AG04449 (cell line): ENCODE results near the gene SDF2L1.
"Not testable (repeated sequence)": the region's sequence is repeated elsewhere in the genome, so short reads cannot be mapped to it uniquely, and the experiment has no call there.

Experiments used
- CTCF ChIA-PET: fragments of 350-600 bp; formaldehyde crosslinking; extraction: SDS; loops from one replicate; lab custom pipeline; 2021; ENCODE audit warnings: antibody characterized with exemption; lab: Yijun Ruan, JAX
- POLR2A ChIA-PET: fragments of 400-600, 350-600 bp; formaldehyde crosslinking; extraction: SDS; loops from one replicate; lab custom pipeline; 2020; ENCODE audit warnings: antibody characterized with exemption, inconsistent platforms; lab: Yijun Ruan, JAX
- DNase-seq: peaks from one replicate; pipeline ENCODE4 v3.0.0-alpha.2; 2010; ENCODE audit warnings: low read depth, low spot score
- H3K4me3 ChIP-seq: 2 replicates; pipeline ENCODE4 v1.5.1; 2011; ENCODE audit warnings: low read depth, mild to moderate bottlenecking, control low read depth, low read length
- CTCF ChIP-seq: IDR thresholded peaks from one replicate; pipeline ENCODE4 v1.5.1; 2011; ENCODE audit warnings: mild to moderate bottlenecking, moderate library complexity, low read length, control low read depth, inconsistent platforms; ENCODE audit not compliant: insufficient read depth; ENCODE audit errors: missing control alignments

SDF2L1 gene

GRCh38 chr22:21674638-21675245 lies 32.6 kb downstream of the SDF2L1 start:
- POLR2A ChIA-PET = interaction anchor here (1.3 kb wide), 1 partner anchor 16 kb away, joined by 3 read pairs; no protein-coding TSS in a partner anchor
- CTCF ChIA-PET = no interaction called here
- no peak overlapping the region for H3K4me3 ChIP-seq
- no peak for TF ChIP-seq CTCF
- no peak for DNase-seq

GRCh38 chr22:21677606-21678443 lies 35.7 kb downstream of the SDF2L1 start:
- ChIA-PET POLR2A (no interaction called here), CTCF (no interaction called here)
- no peak overlapping the region for H3K4me3 ChIP-seq
- DNase-seq = no peak
- TF ChIP-seq CTCF = no peak

GRCh38 chr22:21678842-21679241 lies 36.7 kb downstream of the SDF2L1 start:
- POLR2A ChIA-PET, CTCF ChIA-PET, H3K4me3 ChIP-seq, DNase-seq: not testable (repeated sequence)

- TF ChIP-seq CTCF = no peak
- H3K4me3 ChIP-seq = no peak overlapping the region
- ChIA-PET POLR2A (no interaction called here), CTCF (no interaction called here)
- DNase-seq = no peak
These were observed 37.3 kb downstream of the SDF2L1 start for GRCh38 chr22:21679383-21679782.

GRCh38 chr22:21680830-21681565 lies 38.9 kb downstream of the SDF2L1 start:
- POLR2A ChIA-PET = no interaction called here
- DNase-seq = no peak
- H3K4me3 ChIP-seq = no peak overlapping the region
- no peak for TF ChIP-seq CTCF
- CTCF ChIA-PET = no interaction called here

- CTCF ChIA-PET = no interaction called here
- no peak for TF ChIP-seq CTCF
- DNase-seq = no peak
- POLR2A ChIA-PET = interaction anchor here (0.6 kb wide), 1 partner anchor 17 kb away, joined by 3 read pairs; no protein-coding TSS in a partner anchor
- H3K4me3 ChIP-seq = no peak overlapping the region
These were observed 39.7 kb downstream of the SDF2L1 start for GRCh38 chr22:21681566-21682370.
